Ishikawa (cell line): Measurements from ENCODE around the gene SLC35B3.

Experiments
- CEBPB ChIP-seq: IDR thresholded peaks from 2 replicates; pipeline ENCODE4 v1.6.1; 2012
- CREB1 ChIP-seq: IDR thresholded peaks from 2 replicates; pipeline ENCODE4 v1.6.1; 2012; ENCODE audit warnings: low read depth
- EGR1 ChIP-seq: IDR thresholded peaks from 2 replicates; pipeline ENCODE4 v1.6.1; 2012
- EP300 ChIP-seq: IDR thresholded peaks from 2 replicates; pipeline ENCODE4 v1.6.1; 2012; ENCODE audit warnings: borderline replicate concordance
- FOXM1 ChIP-seq: IDR thresholded peaks from 2 replicates; pipeline ENCODE4 v1.6.1; 2012; ENCODE audit warnings: low read depth, borderline replicate concordance
- MAX ChIP-seq: IDR thresholded peaks from 2 replicates; pipeline ENCODE4 v1.6.1; 2012
- NFIC ChIP-seq: IDR thresholded peaks from 2 replicates; pipeline ENCODE4 v1.6.1; 2012
- RAD21 ChIP-seq: IDR thresholded peaks from 2 replicates; pipeline ENCODE4 v1.6.1; 2012; ENCODE audit warnings: low read depth
- REST ChIP-seq: IDR thresholded peaks from 2 replicates; pipeline ENCODE4 v1.6.1; 2012; ENCODE audit warnings: low read depth, mild to moderate bottlenecking
- TAF1 ChIP-seq: IDR thresholded peaks from 2 replicates; pipeline ENCODE4 v1.6.1; 2012; ENCODE audit warnings: low read depth, mild to moderate bottlenecking
- TCF12 ChIP-seq: IDR thresholded peaks from 2 replicates; pipeline ENCODE4 v1.6.1; 2012; ENCODE audit warnings: low read depth
- TEAD4 ChIP-seq: IDR thresholded peaks from 2 replicates; pipeline ENCODE4 v1.6.1; 2012
- USF1 ChIP-seq: IDR thresholded peaks from 2 replicates; pipeline ENCODE4 v1.6.1; 2012
- YY1 ChIP-seq: IDR thresholded peaks from 2 replicates; pipeline ENCODE4 v1.6.1; 2012; ENCODE audit warnings: low read depth
- ZBTB7A ChIP-seq: IDR thresholded peaks from 2 replicates; pipeline ENCODE4 v1.6.1; 2012; ENCODE audit warnings: low read depth

Gene SLC35B3

GRCh38 chr6:8439601-8440268 is 4.4 kb upstream of the SLC35B3 start:
- TF ChIP-seq EP300: no peak
- no peak for TF ChIP-seq REST
- TF ChIP-seq EGR1: no peak
- TF ChIP-seq CREB1: no peak
- no peak for TF ChIP-seq CEBPB
- no peak for TF ChIP-seq NFIC
- no peak for TF ChIP-seq FOXM1
- no peak for TF ChIP-seq RAD21
- TF ChIP-seq TAF1: no peak
- no peak for TF ChIP-seq USF1
- no peak for TF ChIP-seq MAX
- no peak for TF ChIP-seq TEAD4
- no peak for TF ChIP-seq ZBTB7A
- TF ChIP-seq TCF12: no peak
- TF ChIP-seq YY1: no peak

GRCh38 chr6:8437813-8438212 is 2.5 kb upstream of the SLC35B3 start:
- no peak for TF ChIP-seq MAX
- no peak for TF ChIP-seq CEBPB
- no peak for TF ChIP-seq TEAD4

- no peak for TF ChIP-seq USF1
- TF ChIP-seq TCF12: no peak
- TF ChIP-seq TEAD4: no peak
- TF ChIP-seq REST: no peak
- no peak for TF ChIP-seq NFIC
- TF ChIP-seq FOXM1: no peak
- no peak for TF ChIP-seq MAX
- TF ChIP-seq YY1: no peak
- TF ChIP-seq ZBTB7A: no peak
- no peak for TF ChIP-seq TAF1
These were observed 1.6 kb upstream of the SLC35B3 start for GRCh38 chr6:8436966-8437365.

- TF ChIP-seq MAX (peak; percentile 61; the same call in 1 of the 2 replicates), EGR1 (no peak)
These were observed 462 bp upstream of the SLC35B3 start for GRCh38 chr6:8435845-8436168.

GRCh38 chr6:8434727-8435092 is 635 bp downstream of the SLC35B3 start:
- no peak for TF ChIP-seq REST
- no peak for TF ChIP-seq ZBTB7A
- TF ChIP-seq TEAD4: no peak
